Measurements from ENCODE around the gene CELSR1. TPM values are rescaled to one million over a fixed set of nuclear protein-coding genes. Genes with fewer than 3 reads are reported as not detected.

CELSR1 gene
- total RNA-seq, 2 experiments from 2014 or later: 1.0 to 1.1 TPM

GRCh38 chr22:46320166-46320710 lies 217.2 kb downstream of the CELSR1 start:
- CTCF ChIA-PET: no interaction called here
- intact Hi-C loops (cut with DNase I, micrococcal nuclease): no loop called here

DNA sequence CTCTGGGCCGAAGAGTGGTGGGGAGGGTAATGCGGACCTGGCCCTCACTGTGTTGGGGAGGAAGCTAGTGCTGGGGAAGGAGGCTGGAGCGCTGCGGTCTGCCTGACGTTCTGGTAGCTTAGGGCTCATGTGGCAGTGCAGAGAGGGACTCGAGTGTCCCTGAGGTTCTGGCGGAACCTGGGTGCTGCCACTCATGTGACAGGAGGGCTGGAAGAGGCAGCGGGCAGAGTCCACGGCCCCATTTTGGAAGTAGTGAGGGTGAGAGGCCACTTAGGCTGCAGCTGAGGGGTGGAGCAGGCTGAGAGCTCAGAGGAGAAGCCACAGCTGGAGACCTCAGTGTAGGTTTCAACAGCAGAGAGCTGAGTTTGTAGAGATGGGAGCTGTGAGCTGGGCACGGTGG lies 218.1 kb downstream of the CELSR1 start:
- DNase-seq (no peak), ATAC-seq (ENCODE audit: poor library complexity) (no peak)
- intact Hi-C loops (cut with DNase I, micrococcal nuclease): no loop called here
- no peaks in the 10 kb centered on the region for H3K36me3 ChIP-seq (ENCODE audit: insufficient read depth, low read length)
- no peak for TF ChIP-seq CTCF (IDR thresholded peaks at IDR 0.05)
- Mint-ChIP-seq H3K27me3 (no peaks in the 10 kb centered on the region), H3K27ac (no peak overlapping the region), H3K4me1 (ENCODE audit: low read depth) (no peaks in the 10 kb centered on the region), H3K4me3 (no peak overlapping the region), H3K36me3 (ENCODE audit: low read depth) (no peaks in the 10 kb centered on the region), H3K9me3 (no peaks in the 10 kb centered on the region)
- no peak overlapping the region for H3K27ac ChIP-seq (ENCODE audit: low read depth in 1 of 2, low read length in 2 of 2)
- no peak overlapping the region for H3K4me3 ChIP-seq (ENCODE audit: low read length)
- H3K4me1 ChIP-seq (ENCODE audit: insufficient read depth, low read length): no peaks in the 10 kb centered on the region
- CTCF ChIA-PET: no interaction called here
- POLR2A ChIA-PET: no interaction called here
- no peaks in the 10 kb centered on the region for H3K9me3 ChIP-seq (ENCODE audit: control insufficient read depth in 1 of 2, insufficient read depth in 1 of 2, low read length in 2 of 2)
- H3K27me3 ChIP-seq (ENCODE audit: control insufficient read depth in 1 of 2, insufficient read depth in 2 of 2, low read length in 2 of 2): no peaks in the 10 kb centered on the region

More at GRCh38 chr22:46320166-46320710, 217.2 kb downstream of the CELSR1 start:
- Histone ChIP-seq H3K36me3 (ENCODE audit: insufficient read depth, low read length) (no peaks in the 10 kb centered on the region), H3K4me3 (ENCODE audit: low read length) (no peak overlapping the region), H3K4me1 (ENCODE audit: insufficient read depth, low read length) (no peaks in the 10 kb centered on the region), H3K27me3 (ENCODE audit: control insufficient read depth in 1 of 2, insufficient read depth in 2 of 2, low read length in 2 of 2) (no peaks in the 10 kb centered on the region), H3K9me3 (ENCODE audit: control insufficient read depth in 1 of 2, insufficient read depth in 1 of 2, low read length in 2 of 2) (no peaks in the 10 kb centered on the region), H3K27ac (ENCODE audit: low read depth in 1 of 2, low read length in 2 of 2) (no peak overlapping the region)
- Mint-ChIP-seq H3K9me3 (no peaks in the 10 kb centered on the region), H3K4me1 (ENCODE audit: low read depth) (no peaks in the 10 kb centered on the region), H3K27me3 (no peaks in the 10 kb centered on the region), H3K36me3 (ENCODE audit: low read depth) (no peaks in the 10 kb centered on the region), H3K27ac (no peak overlapping the region), H3K4me3 (no peak overlapping the region)
- ATAC-seq (ENCODE audit: poor library complexity) (no peak), DNase-seq (no peak)
- no peak for TF ChIP-seq CTCF (IDR thresholded peaks at IDR 0.05)
- POLR2A ChIA-PET: no interaction called here

GRCh38 chr22:46318576-46318975 lies 218.8 kb downstream of the CELSR1 start:
- no peak for ATAC-seq (ENCODE audit: poor library complexity)
- H3K4me3 Mint-ChIP-seq: no peak overlapping the region
- no peaks in the 10 kb centered on the region for H3K9me3 Mint-ChIP-seq
- CTCF ChIA-PET: no interaction called here
- H3K4me1 ChIP-seq (ENCODE audit: insufficient read depth, low read length): no peaks in the 10 kb centered on the region
- TF ChIP-seq CTCF (IDR thresholded peaks at IDR 0.05): no peak
- H3K27me3 ChIP-seq (ENCODE audit: control insufficient read depth in 1 of 2, insufficient read depth in 2 of 2, low read length in 2 of 2): no peaks in the 10 kb centered on the region
- no peak overlapping the region for H3K4me3 ChIP-seq (ENCODE audit: low read length)
- no peak for DNase-seq
- no peak overlapping the region for H3K27ac Mint-ChIP-seq
- intact Hi-C loops (cut with DNase I, micrococcal nuclease): no loop called here
- H3K4me1 Mint-ChIP-seq (ENCODE audit: low read depth): no peaks in the 10 kb centered on the region
- no peaks in the 10 kb centered on the region for H3K9me3 ChIP-seq (ENCODE audit: control insufficient read depth in 1 of 2, insufficient read depth in 1 of 2, low read length in 2 of 2)
- H3K27ac ChIP-seq (ENCODE audit: low read depth in 1 of 2, low read length in 2 of 2): no peak overlapping the region
- no peaks in the 10 kb centered on the region for H3K36me3 Mint-ChIP-seq (ENCODE audit: low read depth)
- no peaks in the 10 kb centered on the region for H3K27me3 Mint-ChIP-seq
- no peaks in the 10 kb centered on the region for H3K36me3 ChIP-seq (ENCODE audit: insufficient read depth, low read length)
- POLR2A ChIA-PET: no interaction called here

All from CD4-positive, alpha-beta T cell (primary cell).